NCI-H1436 treated with DMSO at 0.1 percent for 48 hours (cell line): ENCODE data around the gene SCN2B.

Experiments
- DNase-seq: peaks from one replicate; lab custom pipeline; 2025; lab: John Stamatoyannopoulos, UW

Gene SCN2B, protein sequence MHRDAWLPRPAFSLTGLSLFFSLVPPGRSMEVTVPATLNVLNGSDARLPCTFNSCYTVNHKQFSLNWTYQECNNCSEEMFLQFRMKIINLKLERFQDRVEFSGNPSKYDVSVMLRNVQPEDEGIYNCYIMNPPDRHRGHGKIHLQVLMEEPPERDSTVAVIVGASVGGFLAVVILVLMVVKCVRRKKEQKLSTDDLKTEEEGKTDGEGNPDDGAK

GRCh38 chr11:118175993-118176777, at the start of gene SCN2B:
Gene SCN2B (minus strand): TSS chr11:118176639. CDS start chr11:118176431, 208 bp downstream.
- DNase-seq, result no peak

DNA sequence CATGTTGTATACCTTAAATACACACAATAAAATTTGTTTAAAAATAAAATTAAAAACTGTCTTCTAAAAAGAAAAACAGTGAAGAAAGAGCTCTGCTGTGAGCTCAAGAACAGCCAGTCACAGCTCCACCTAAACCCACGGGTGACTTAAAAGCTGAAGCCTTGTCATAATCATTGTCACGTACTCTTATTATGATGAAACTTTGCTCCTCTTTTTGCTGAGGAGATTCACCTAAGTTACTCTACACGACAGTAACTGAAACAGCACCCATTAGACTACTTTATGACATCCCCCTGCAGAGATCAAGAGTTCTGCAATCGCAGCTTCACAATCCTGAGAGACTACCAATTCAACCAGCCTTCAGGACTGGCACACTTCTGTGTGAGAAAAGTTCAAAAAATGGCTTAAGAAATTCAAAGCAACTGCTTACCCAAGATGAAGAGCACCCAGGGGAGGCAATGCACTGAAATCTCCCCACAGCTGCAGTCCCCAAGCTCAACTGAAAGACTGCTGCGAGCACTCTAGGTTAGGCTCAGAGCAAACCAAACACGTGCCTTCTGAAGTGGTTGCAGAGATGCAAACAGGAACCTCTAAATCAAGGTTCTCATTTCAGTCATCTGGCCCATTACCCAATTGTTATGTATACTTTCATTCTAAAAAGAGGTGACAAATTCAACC, 48.2 kb upstream of the SCN2B start, which contains the start of gene JAML:
Gene JAML, minus strand, starts transcription at position 501 of the 678 bp plus-strand sequence. CDS start 10,145 bp downstream, outside the sequence.
- no peak for DNase-seq

DNA sequence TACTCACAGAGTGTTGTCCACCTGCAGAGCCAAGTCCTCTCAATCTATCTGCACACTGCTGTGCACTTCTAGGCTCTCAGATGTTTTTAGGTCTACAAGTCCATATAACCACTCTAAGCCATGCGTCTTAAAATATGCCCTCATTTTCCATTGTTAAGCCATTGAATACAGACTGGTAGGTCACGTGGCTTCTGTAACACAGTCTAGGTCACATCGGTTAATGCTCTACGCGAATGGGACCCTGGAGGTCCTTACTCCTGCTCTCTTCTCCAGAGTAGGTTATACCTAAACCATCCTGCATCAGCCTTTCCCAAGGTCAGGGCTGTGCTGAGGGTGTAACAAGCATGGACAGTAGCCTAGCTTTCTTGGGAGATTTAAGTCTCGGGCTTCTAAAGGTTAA, 47.6 kb upstream of the SCN2B start:
- DNase-seq, result no peak

GRCh38 chr11:118223570-118223969, 47.1 kb upstream of the SCN2B start:
- DNase-seq, result no peak

DNA sequence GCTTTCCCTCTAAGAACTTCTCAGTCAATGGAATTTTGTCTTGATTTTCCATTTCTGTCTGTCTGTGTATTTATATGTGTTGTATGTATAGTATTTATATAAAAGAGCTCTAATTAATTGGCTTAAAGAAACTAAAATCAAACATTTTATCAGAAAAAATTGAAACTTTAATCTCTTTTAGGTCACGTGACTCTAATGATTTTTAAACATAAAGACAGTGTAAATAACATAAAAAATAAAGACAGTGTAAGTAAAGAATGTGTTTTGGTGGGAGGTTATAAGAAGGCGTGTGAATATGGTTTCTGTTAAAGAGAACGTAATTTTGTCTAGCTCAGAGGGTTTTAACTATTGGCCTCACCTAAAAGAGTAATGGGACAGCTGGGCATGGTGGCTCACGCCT, 46.0 kb upstream of the SCN2B start:
- no peak for DNase-seq

GRCh38 chr11:118221419-118221818, 45.0 kb upstream of the SCN2B start:
- DNase-seq, result no peak

- no peak for DNase-seq
These were observed 43.3 kb upstream of the SCN2B start for GRCh38 chr11:118219732-118220131.

DNA sequence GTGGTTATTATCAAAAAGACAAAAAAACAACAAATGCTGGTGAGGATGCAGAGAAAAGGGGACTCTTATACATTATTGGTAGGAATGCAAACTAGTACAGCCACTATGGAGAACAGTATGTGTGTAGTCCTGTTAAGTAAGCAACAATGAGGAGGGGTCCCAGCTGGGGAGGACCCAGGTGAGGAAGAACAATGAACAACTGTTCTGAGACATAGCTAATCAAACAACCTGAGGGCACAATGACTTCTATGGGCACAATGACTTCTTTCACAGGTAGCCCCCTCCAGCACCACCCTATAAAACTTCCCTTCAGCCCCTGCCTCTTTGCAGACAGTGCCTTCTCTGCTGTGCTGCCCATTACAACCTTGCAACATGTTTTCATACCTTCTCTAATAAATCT, 42.8 kb upstream of the SCN2B start:
- DNase-seq, result no peak

DNA sequence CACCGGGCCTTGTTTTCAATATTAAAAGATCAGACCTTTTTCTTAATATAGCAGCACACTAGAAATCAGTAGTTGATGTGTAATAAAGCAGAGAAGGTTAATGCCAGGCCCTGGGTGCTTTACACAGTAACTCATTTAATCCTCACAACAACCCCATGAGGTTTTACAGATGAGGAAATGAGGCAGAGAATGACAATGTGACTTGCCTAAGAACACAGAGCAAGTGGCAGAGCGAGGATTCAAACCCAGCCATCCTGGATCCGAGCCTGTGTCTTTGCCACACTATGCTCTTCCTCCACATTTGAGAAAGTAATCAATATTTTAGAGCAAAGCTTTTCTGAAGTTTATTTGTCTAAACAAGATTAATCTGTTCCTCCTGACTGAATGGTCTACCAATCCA, 41.1 kb upstream of the SCN2B start:
- no peak for DNase-seq

GRCh38 chr11:118216621-118217481, 40.4 kb upstream of the SCN2B start:
- DNase-seq, result no peak

DNA sequence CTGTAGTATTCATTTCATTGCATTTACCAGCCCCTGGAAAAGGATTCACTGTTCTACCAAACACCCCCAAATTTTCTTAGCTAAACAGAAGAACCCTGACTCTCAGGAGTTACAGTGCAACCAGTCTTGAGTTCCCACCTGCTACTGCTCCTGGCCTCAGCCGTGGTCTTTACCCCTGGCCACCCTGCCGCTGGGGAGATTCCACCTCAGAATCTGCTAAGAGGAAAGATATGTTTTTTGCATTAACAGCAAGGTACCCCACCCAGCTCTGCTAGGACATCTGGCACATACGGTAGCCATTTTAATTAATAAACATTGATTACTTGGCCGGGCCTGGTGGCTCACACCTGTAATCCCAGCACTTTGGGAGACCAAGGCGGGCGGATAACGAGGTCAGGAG, 39.3 kb upstream of the SCN2B start:
- no peak for DNase-seq

GRCh38 chr11:118215262-118215661, 38.8 kb upstream of the SCN2B start:
- no peak for DNase-seq

DNA sequence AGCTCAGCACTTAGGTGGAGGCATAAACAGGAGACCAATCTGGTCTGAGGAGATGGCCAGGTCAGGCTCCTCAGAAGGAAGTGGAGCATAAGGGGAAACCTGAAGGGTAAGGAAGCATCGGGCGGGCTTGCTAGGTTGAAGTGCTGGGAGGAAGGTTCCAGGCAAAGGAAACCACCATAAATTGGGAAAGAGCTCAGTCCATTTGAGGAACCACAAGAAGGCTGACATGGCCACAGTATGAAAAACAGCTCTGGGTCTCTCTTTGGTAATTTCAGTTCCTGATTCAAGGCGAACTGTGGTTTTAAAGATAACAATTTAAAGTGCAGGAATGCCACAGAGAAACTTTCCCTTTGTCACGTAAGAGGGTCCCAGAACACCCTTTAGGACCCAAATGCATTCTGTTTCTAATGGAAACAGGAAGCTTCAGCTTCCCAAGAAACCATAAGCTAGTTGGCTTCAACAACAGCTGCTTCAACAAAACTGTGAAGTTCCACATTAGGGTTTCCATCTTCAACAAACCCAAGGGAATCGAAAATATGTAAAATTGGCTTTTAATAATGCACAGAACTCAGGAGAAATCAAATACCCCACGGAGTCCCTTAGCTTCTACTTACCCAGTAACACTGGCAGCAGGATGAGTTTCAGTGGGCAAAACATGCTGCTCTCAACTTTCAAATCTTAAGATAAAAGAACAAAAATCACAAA, 37.9 kb upstream of the SCN2B start:
- DNase-seq, result no peak

- no peak for DNase-seq
These were observed 37.3 kb upstream of the SCN2B start for GRCh38 chr11:118213781-118214180.

GRCh38 chr11:118213201-118213600, 36.8 kb upstream of the SCN2B start:
- DNase-seq, result no peak

DNA sequence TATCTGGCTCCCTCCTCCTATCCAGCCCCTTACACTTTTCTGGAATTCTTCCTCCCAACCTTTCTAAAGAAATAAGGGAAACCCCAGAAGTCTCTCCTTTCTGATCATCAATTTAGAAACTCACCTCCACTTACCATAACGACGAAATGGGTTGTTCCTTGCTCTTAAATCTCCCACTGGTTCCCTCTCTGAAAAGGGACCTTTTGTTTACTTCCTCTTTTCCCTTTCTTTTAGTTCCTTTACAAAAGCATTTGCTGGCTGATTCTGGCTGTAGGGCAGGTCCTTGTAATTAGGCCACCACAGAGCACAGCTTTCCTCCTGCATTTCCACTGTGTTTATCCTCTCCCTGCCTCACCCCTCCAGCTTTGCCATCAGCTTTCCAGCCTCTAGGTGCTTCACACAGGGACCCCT, 36.3 kb upstream of the SCN2B start:
- no peak for DNase-seq

DNA sequence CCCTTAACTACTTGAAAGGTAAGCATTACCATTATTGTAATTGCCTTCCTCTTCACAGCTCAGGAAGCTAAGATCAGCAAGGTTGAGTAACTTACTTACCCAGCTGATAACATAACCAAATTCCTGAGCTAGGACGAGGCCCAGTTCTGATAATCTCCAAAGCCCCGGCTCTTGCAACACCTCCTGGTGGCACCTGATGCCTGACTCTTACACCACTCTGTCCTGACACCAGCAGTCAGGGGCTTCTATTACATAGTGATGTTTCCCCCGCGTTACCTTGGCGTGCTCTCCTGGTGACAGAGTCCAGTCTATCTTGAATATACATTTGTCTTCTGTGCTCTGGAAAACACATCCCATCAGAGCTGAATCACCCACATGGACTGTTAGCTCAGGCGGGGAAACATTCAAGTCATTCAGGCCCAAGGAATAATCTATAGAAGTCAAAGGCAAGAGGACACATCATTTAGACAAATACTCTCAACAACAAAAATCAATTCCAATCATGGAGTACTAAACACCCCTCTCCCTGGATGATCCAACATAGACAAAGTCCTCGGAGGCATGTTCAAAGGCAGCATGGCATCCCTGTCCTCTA, 35.8 kb upstream of the SCN2B start:
- no peak for DNase-seq

DNA sequence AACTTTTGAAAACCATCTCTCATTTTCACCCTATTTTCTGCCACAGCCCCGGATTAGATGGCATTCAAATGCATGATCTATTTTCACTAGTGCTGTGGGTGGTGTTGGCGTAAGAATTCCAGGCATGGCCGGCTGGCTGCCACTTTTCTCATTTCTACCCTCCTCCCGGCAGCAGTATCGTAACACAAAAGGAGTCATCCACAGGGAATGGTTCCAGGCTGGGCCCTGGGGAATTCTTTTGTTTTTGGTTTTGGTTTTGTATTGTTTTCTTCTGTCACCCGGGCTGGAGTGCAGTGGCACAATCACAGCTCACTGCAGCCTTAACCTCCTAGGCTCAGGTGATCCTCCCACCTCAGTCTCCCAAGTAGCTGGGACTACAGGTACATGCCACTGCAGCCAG, 34.6 kb upstream of the SCN2B start:
- no peak for DNase-seq

- DNase-seq, result no peak
These were observed 33.9 kb upstream of the SCN2B start for GRCh38 chr11:118210323-118210722.

- DNase-seq, result no peak
These were observed 32.6 kb upstream of the SCN2B start for GRCh38 chr11:118209033-118209432.

- no peak for DNase-seq
These were observed 30.6 kb upstream of the SCN2B start for GRCh38 chr11:118207079-118207478.
